Measurements from ENCODE around the gene LTO1.

- TF ChIP-seq CTCF (conservative IDR thresholded peaks at IDR 0.05 in 1 of 2, IDR thresholded peaks at IDR 0.05 in 1 of 2; ENCODE audit: extremely low read depth in 1 of 2, insufficient read depth in 1 of 2, low read depth in 1 of 2, low read length in 2 of 2) (no peak), EZH2 (IDR thresholded peaks at IDR 0.05; ENCODE audit: borderline replicate concordance, low read length) (no peak)
These were observed 8.9 kb downstream of the LTO1 start for GRCh38 chr11:69666261-69666660.

Measured in mammary epithelial cell (primary cell).